ENCODE results near the gene DDX20.

DNA sequence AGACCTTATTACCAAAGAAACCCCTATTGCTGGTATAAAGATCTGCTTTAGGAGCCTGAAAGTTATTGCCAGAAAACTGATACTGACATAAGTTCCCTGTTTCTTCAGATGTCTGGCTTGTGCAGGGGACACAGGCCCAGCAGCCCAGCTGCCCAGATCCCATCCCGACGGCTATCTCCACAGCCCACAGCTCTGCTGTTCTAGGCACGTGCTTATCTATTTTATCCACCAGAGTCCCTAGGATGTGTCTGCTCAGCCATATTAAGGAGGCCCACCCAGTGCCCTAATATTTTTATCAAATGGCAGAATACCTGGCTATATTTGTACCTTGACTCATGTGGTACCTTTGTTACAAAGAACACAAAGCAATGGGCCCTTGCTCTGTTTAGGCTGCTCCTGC is 58.9 kb downstream of the DDX20 start:
- TF ChIP-seq CTCF (IDR thresholded peaks at IDR 0.05) (no peak), ZFX (IDR thresholded peaks at IDR 0.05; ENCODE audit: borderline replicate concordance) (no peak)

Measured in 22Rv1 (cell line).